SKM-1 (cell line): ENCODE data around the gene TERB1.

Experiments
- DNase-seq: peaks from one replicate; lab custom pipeline; 2025; ENCODE audit not compliant: unreplicated experiment; lab: John Stamatoyannopoulos, UW

Gene TERB1

DNA sequence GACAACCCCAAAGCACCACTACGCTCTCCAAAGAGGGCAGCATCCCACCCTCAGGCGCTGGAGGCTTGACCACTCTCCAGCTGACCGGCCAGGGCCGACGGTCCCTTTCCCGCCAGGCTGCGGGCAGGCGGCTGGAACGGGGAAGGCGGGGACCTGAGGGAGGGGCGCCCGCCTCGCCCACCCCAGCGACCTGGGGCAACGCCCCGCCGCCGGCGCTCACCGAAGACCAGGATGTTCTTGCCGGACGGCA, 50.4 kb downstream of the TERB1 start:
- no peak for DNase-seq

GRCh38 chr16:66750279-66751052, 50.9 kb downstream of the TERB1 start:
- DNase-seq: no peak

GRCh38 chr16:66746682-66747081, 54.7 kb downstream of the TERB1 start:
- DNase-seq: peak; percentile 99

DNA sequence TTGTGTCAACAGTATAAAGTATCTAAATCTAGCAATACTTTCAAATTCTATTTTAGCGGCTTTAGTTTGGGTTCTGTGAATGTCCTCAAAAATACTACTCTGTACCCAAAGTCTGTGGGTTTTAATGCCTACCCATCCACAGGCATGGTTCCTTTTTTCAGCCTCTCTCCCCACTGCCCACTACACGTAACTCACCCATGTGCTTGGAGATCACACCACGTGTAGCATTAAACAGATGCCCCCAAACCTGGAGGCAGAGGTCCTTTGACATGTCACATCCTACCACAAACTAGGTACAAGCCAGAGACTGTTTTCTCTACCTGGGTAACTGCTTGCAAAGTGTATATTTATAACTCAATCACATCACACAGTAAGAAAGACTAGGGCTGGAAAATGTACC, 55.3 kb downstream of the TERB1 start:
- no peak for DNase-seq

GRCh38 chr16:66741950-66742808, 59.2 kb downstream of the TERB1 start:
- DNase-seq: no peak

GRCh38 chr16:66741169-66741900, 60.0 kb downstream of the TERB1 start:
- DNase-seq: no peak

DNA sequence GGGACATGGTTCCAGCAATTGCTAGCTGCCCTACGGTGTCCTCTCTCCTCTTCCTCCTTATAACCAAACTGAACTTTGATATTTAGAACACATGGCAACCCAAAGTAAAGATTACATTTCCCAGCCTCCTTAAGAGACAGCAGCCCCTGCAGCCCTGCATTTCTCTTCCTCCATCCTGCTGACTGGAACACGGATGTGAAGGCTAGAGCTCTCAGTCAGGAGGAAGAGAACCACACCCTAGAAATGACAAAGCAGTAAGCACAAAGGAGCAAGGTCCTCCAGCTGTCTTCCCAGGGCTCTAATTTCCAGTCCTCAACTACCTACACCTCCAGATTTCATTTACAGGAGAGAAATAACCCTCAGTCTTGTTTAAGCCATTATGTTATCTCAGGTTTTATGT, 60.9 kb downstream of the TERB1 start:
- no peak for DNase-seq

GRCh38 chr16:66740010-66740409, 61.4 kb downstream of the TERB1 start:
- peak; percentile 33 for DNase-seq

DNA sequence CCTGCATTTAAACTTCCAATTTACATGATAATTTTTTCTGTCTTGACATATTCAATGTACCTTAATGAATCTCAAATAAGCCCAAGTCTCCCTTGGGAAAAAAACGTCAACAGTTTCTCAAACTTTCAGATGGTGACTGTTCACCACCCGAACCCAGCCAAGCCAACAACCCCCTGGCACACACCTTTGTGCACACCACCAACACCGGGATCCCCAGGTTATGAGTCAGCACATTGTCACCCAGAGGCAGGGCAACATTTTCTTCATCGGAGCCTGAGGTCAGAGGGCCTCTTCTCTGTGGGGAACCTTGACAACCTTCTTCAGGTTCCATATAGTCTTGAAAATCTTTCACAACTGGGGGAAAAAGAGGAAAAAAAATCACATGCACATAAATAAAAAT, 65.5 kb downstream of the TERB1 start:
- no peak for DNase-seq

GRCh38 chr16:66731101-66731500, 70.3 kb downstream of the TERB1 start:
- DNase-seq: no peak

DNA sequence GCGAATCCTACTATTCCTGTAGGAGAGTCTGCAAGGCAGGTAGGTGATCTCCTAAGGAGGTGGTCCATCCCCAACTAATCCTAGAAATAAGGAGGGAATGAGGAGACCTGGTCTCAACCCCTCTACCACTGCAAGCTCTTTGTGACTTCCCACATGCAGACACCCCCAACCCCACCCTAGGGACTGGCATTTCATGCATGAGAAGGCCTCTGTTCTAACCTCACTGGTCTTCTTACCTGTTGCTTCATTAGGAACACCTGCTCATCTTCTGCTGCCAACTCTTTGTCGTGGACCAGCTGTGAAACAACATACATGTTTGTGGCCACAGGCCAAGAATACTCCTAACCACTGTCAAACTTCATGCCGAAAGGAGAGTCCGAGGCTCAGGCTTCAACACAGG, 72.6 kb downstream of the TERB1 start:
- DNase-seq: no peak

DNA sequence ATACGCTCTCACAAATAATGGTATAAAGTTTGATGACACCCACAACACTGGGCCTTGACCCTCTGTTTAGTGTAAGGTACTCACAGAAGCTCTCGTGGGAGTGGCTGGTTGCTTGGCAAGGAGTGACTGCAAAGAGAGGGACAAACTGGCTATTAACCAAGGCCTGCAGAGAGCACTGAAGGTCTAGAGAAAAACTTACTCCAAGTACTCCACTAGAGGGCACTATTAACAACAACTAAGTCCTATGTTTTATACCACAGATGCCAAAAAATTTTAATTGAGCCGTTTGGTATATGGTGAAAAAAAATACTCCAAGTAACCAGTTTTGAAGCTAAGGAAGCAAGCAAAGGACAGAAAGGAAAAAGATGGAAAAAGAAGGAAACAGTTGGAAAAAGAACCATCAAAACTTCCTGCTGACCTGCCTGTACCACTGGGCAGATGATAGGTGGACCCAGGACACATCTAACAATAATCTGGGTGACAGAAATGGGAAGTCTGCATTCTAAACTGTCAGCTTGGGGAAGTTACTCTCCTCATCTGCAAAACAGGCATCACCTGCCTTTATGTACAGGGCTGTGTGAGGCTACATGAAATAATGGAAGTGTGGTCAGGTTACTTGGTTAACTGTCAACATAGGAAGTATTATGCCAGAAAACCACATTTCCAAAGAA, 73.1 kb downstream of the TERB1 start:
- DNase-seq: peak; percentile 41

DNA sequence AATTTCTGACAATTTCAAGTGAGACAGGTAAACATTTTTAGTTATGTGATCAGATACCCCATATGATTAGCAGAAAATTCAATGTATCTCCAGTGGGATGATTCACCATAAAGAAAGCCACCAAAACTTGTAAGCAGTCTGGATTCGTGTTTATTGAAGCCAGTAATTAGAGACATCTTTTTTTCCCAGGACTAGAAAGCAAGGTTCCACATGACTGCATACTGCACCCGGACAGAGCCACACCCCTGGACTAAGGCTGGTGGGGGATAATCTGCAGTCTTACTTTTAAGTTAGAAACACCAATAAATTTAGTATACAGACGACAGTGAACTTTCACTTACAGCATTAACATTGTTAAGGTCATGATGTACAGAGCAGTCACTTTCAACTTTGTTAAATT, 80.6 kb downstream of the TERB1 start:
- no peak for DNase-seq

DNA sequence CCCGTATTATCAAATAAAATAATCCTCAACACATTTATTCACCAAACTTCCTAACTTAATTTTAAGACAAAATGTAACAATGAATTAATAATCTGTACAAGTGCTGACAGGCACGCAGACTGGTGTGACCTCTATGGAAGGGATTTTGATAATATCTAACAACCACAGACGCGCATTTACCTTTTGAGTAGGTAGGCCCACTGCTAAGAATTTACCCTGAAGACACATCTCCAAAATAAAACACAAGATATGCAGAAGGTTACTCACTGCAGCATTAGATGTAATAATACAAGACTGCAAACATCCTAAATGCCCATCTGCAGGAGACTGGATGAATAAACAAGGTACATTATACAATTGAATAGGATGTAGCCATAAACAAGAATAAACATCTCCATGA, 82.1 kb downstream of the TERB1 start:
- DNase-seq: no peak

GRCh38 chr16:66717776-66718175, 83.6 kb downstream of the TERB1 start:
- no peak for DNase-seq

DNA sequence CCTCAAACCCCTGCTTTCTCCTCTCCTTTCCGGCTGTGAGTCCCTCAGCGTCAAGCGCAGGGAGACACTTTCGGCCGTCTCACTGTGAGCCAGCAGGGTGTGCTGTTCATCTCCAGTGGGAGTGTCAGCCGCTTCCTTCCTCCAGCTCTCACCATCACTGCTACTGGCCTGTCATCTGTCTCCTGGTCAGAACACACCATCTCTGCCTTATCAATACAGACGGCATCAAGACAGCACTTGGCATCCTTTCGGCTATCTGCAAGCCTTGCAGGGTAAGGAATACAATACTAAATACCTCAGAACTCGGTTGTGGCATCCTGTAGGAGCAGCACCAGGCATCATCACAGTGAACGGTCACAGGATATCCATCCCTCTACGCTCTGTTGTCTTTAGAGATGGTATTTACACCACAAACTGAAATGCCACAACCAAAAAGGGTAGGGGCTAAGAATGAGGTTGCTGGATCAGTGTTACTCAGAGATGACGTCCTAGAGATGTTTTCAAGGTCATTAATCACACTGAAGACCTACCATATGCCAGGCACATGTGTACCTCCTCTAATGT, 84.2 kb downstream of the TERB1 start:
- DNase-seq: peak; percentile 27

DNA sequence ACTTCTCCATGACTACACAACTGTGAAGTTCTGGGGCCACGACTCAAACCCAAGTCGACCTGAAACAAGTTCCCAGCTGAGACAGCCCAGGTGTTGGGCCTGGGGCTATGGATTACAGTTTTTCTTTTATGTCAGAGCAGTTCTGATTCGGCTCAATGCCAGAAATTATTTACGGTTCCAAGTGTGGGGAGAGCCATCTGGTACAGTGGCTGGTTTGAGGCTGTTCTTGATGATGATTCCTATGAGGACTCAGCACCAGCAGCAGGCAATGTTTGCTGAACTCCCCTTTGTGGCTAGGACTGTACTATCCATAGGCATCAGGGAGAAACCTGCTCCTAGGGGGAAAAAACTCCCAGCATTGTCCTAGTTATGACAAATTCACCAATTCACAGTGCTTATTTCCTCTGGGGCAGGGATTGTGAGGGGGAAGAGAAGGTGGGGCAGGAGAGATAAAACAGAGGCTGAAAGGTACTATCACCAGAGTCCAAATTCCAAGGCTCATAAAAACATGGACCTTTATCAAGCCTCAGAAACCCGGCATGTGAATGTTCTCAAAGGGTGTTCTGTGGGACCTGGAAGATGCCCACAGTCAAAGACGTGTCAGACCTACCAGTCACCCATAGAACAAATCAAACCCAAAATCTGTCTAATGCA, 86.6 kb downstream of the TERB1 start:
- DNase-seq: no peak

DNA sequence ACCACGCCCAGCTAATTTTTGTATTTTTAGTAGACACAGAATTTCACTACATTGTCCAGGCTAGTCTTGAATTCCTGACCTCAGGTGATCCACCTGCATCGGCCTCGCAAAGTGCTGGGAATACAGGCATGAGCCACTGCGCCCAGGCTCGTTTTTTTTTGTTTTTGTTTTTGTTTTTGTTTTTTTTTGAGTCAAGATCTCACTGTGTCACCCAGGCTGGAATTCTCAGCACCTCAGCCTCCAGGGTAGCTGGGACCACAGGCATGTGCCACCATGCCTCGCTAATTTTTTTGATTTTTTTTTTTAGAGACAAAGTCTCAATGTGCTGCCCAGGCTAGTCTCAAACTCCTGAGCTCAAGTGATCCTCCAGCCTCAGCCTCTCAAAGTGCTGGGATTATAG, 87.3 kb downstream of the TERB1 start:
- DNase-seq: no peak

- DNase-seq: no peak
Observed at GRCh38 chr16:66713076-66713475, 88.3 kb downstream of the TERB1 start.

DNA sequence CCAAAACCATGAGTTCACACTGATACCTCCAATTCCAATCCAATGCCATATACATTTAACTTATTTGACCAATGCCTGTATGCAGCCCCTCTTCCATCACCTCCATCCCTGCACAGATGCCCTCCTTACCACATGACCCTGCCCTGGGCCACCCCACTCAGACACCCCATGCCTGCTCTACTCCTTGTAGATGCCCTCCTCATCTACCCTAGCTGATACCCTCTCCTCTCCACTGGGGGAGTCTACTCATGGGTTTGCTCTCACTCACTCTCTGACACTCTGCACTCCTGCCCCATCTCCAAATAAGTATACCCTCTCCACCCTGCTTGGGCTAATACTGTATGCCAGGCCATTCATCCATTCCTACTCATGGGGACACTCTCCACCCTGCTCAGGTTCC, 88.9 kb downstream of the TERB1 start:
- no peak for DNase-seq

DNA sequence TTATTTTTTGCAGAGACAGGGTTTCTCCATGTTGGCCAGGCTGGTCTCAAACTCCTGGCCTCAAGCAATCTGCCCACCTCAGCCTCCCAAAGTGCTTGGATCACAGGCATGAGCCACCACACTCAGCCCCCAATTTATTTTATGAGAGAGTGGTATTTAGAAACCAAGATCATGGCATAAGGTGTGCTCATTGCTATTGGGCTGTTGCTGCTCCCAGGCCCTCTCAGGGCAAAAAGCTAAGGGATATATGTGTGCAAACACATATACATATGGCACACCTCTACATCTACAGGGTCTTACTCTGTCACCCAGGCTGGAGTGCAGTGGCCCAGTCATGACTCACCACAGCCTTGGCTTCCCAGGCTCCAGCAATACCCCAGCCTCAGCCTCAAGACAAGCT, 89.8 kb downstream of the TERB1 start:
- no peak for DNase-seq
